ENCODE data around the gene CHD9NB. TPM values are rescaled to one million over a fixed set of nuclear protein-coding genes. Genes with fewer than 3 reads are reported as not detected.
A peak's percentile ranks its signal among the peaks of the same experiment; 100 is the strongest.

CHD9NB gene
- total and polyA plus RNA-seq, 10 of the 15 experiments (the other 5 are each of a cell fraction or from before 2014, with no cell fraction given) = 0.14 to 1.6 (median 0.73) TPM

GRCh38 chr16:53071748-53072301 lies 19.1 kb upstream of the CHD9NB start (continued):
- TF ChIP-seq EZH2 (IDR thresholded peaks at IDR 0.05; ENCODE audit: borderline replicate concordance, control insufficient read depth, low read depth, low read length) = no peak
- TF ChIP-seq STAT1 (conservative IDR thresholded peaks at IDR 0.05) = no peak
- TF ChIP-seq IRF4 (IDR thresholded peaks at IDR 0.05; ENCODE audit: low read depth, low read length) = no peak
- TF ChIP-seq NFIC (IDR thresholded peaks at IDR 0.05; ENCODE audit: low read depth, low read length) = peak; percentile 20; the same call in 1 of the 2 replicates
- TF ChIP-seq ZBED1 (IDR thresholded peaks at IDR 0.05; ENCODE audit: borderline replicate concordance) = peak; percentile 65; the same call in 1 of the 2 replicates
- no peak for TF ChIP-seq CHD2 (IDR thresholded peaks at IDR 0.05; ENCODE audit: borderline replicate concordance, low read depth, low read length)
- no peak for TF ChIP-seq RAD51 (IDR thresholded peaks at IDR 0.05)
- no peak for TF ChIP-seq RBBP5 (conservative IDR thresholded peaks at IDR 0.05)
- TF ChIP-seq PAX8 (IDR thresholded peaks at IDR 0.05) = no peak
- TF ChIP-seq RELB (IDR thresholded peaks at IDR 0.05; ENCODE audit: low read depth) = peak; percentile 53; the same call in 1 of the 2 replicates
- TF ChIP-seq CBX3 (IDR thresholded peaks at IDR 0.05; ENCODE audit: borderline replicate concordance, low read depth) = no peak
- no peak for TF ChIP-seq ATF7 (IDR thresholded peaks at IDR 0.05; ENCODE audit: low read depth)
- no peak for TF ChIP-seq ZSCAN29 (IDR thresholded peaks at IDR 0.05)
- no peak for TF ChIP-seq HCFC1 (IDR thresholded peaks at IDR 0.05; ENCODE audit: low read length)
- TF ChIP-seq, protein P1, sequence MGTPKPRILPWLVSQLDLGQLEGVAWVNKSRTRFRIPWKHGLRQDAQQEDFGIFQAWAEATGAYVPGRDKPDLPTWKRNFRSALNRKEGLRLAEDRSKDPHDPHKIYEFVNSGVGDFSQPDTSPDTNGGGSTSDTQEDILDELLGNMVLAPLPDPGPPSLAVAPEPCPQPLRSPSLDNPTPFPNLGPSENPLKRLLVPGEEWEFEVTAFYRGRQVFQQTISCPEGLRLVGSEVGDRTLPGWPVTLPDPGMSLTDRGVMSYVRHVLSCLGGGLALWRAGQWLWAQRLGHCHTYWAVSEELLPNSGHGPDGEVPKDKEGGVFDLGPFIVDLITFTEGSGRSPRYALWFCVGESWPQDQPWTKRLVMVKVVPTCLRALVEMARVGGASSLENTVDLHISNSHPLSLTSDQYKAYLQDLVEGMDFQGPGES (IDR thresholded peaks at IDR 0.05) = no peak
- TF ChIP-seq HDAC6 (IDR thresholded peaks at IDR 0.05; ENCODE audit: unreplicated experiment) = no peak
- TF ChIP-seq KLF5 (IDR thresholded peaks at IDR 0.05; ENCODE audit: partially characterized antibody) = no peak
- peak; percentile 47 to 57; a peak in 2 of 4 replicates for TF ChIP-seq IKZF2 (IDR thresholded peaks at IDR 0.05)
- TF ChIP-seq ETV6 (conservative IDR thresholded peaks at IDR 0.05 in 1 of 2, IDR thresholded peaks at IDR 0.05 in 1 of 2; ENCODE audit: borderline replicate concordance in 1 of 2, low read depth in 1 of 2) = peak in 1 of 2 experiments; percentile 34; a peak in 1 of 4 replicates
- no peak for TF ChIP-seq POLR2AphosphoS5 (IDR thresholded peaks at IDR 0.05; ENCODE audit: low read length)
- TF ChIP-seq CEBPB (IDR thresholded peaks at IDR 0.05; ENCODE audit: borderline replicate concordance in 1 of 2, low read depth in 2 of 2, low read length in 2 of 2) = no peak
- TF ChIP-seq CREM (IDR thresholded peaks at IDR 0.05; ENCODE audit: low read depth) = peak; percentile 59
- TF ChIP-seq SIX5 (IDR thresholded peaks at IDR 0.05; ENCODE audit: low read depth, low read length, severe bottlenecking) = no peak
- no peak for TF ChIP-seq ASH2L (IDR thresholded peaks at IDR 0.05; ENCODE audit: borderline replicate concordance, low read depth)
- TF ChIP-seq FOS (IDR thresholded peaks at IDR 0.05; ENCODE audit: borderline replicate concordance, extremely low read depth, insufficient read length) = no peak
- TF ChIP-seq GABPA (IDR thresholded peaks at IDR 0.05; ENCODE audit: low read depth) = no peak
- TF ChIP-seq MTA3 (IDR thresholded peaks at IDR 0.05; ENCODE audit: borderline replicate concordance, low read length) = no peak

All from GM12878 (cell line).